Liver (tissue), 9 donors: Measurements from ENCODE around the gene FBXW11. TPM values are rescaled to one million over a fixed set of nuclear protein-coding genes. Genes with fewer than 3 reads are reported as not detected.
A peak's percentile ranks its signal among the peaks of the same experiment; 100 is the strongest.

Experiments used
- DNase-seq: peaks from one replicate; pipeline ENCODE4 v3.0.0-alpha.2; 2017; ENCODE audit warnings: low spot score
- H3K27ac ChIP-seq, 2 donors: one replicate each; pipeline ENCODE4 v1.7.0; 2013; ENCODE audit warnings: inconsistent platforms in 2 of 2, low read length in 2 of 2, control low read depth in 1 of 2, low read depth in 1 of 2, mild to moderate bottlenecking in 1 of 2
- H3K27me3 ChIP-seq, 4 donors: one replicate each; pipeline versions ENCODE4 v1.6.1 to v1.7.0; 2013; ENCODE audit warnings: low read length in 3 of 4, inconsistent platforms in 1 of 4, mild to moderate bottlenecking in 1 of 4, moderate library complexity in 1 of 4; ENCODE audit not compliant: control insufficient read depth in 4 of 4, insufficient read depth in 4 of 4
- H3K36me3 ChIP-seq, 4 donors: one replicate each; pipeline versions ENCODE4 v1.6.1 to v1.7.0; 2013; ENCODE audit warnings: low read length in 3 of 4, mild to moderate bottlenecking in 3 of 4, low read depth in 1 of 4, moderate library complexity in 1 of 4; ENCODE audit not compliant: control insufficient read depth in 4 of 4, insufficient read depth in 3 of 4
- H3K4me1 ChIP-seq, 4 donors: one replicate each; pipeline versions ENCODE4 v1.6.1 to v1.7.0; 2013; ENCODE audit warnings: low read length in 3 of 4, mild to moderate bottlenecking in 3 of 4, moderate library complexity in 1 of 4; ENCODE audit not compliant: control insufficient read depth in 4 of 4, insufficient read depth in 4 of 4
- H3K4me3 ChIP-seq, 3 donors: one replicate each; pipeline versions ENCODE4 v1.6.1 to v1.7.0; 2013; ENCODE audit warnings: low read length in 3 of 3, control low read depth in 1 of 3, low read depth in 1 of 3, mild to moderate bottlenecking in 1 of 3
- H3K9ac ChIP-seq, 2 donors: one replicate each; pipeline ENCODE4 v1.7.0; 2013; ENCODE audit warnings: low read length in 2 of 2, mild to moderate bottlenecking in 2 of 2, moderate library complexity in 2 of 2, control low read depth in 1 of 2, low read depth in 1 of 2
- H3K9me3 ChIP-seq, 4 donors: one replicate each; pipeline versions ENCODE4 v1.6.1 to v1.7.0; 2013; ENCODE audit warnings: low read length in 3 of 4; ENCODE audit not compliant: control insufficient read depth in 4 of 4
- FOXA1 ChIP-seq: IDR thresholded peaks from 2 replicates; pipeline ENCODE4 v1.6.1; 2016; ENCODE audit warnings: antibody characterized with exemption
- FOXA2 ChIP-seq: IDR thresholded peaks from 2 replicates; pipeline ENCODE4 v1.6.1; 2016; ENCODE audit warnings: antibody characterized with exemption
- HNF4A ChIP-seq, 2 donors: conservative IDR thresholded peaks; 2 replicates each; pipeline ENCODE4 v1.6.1; 2016; ENCODE audit warnings: antibody characterized with exemption in 2 of 2, mild to moderate bottlenecking in 2 of 2
- JUND ChIP-seq, 2 donors: IDR thresholded peaks; 2 replicates each; pipeline ENCODE4 v1.6.1; 2016; ENCODE audit warnings: antibody characterized with exemption in 2 of 2
- MAX ChIP-seq: IDR thresholded peaks from 2 replicates; pipeline ENCODE4 v1.6.1; 2016; ENCODE audit warnings: antibody characterized with exemption
- NR2F2 ChIP-seq: IDR thresholded peaks from 2 replicates; pipeline ENCODE4 v1.6.1; 2016; ENCODE audit warnings: antibody characterized with exemption
- RAD21 ChIP-seq, 2 donors: IDR thresholded peaks; 2 replicates each; pipeline ENCODE4 v1.6.1; 2016; ENCODE audit warnings: antibody characterized with exemption in 2 of 2, mild to moderate bottlenecking in 2 of 2
- REST ChIP-seq: IDR thresholded peaks from 2 replicates; pipeline ENCODE4 v1.6.1; 2016; ENCODE audit warnings: antibody characterized with exemption, mild to moderate bottlenecking
- RXRA ChIP-seq, 2 donors: IDR thresholded peaks; 2 replicates each; pipeline ENCODE4 v1.6.1; 2017 to 2018; ENCODE audit warnings: antibody characterized with exemption in 2 of 2, mild to moderate bottlenecking in 1 of 2
- SP1 ChIP-seq: IDR thresholded peaks from 2 replicates; pipeline ENCODE4 v1.6.1; 2018; ENCODE audit warnings: antibody characterized with exemption, mild to moderate bottlenecking
- TAF1 ChIP-seq: conservative IDR thresholded peaks from 2 replicates; pipeline ENCODE4 v1.6.1; 2016; ENCODE audit warnings: antibody characterized with exemption, mild to moderate bottlenecking
- YY1 ChIP-seq: IDR thresholded peaks from 2 replicates; pipeline ENCODE4 v1.6.1; 2016; ENCODE audit warnings: antibody characterized with exemption, mild to moderate bottlenecking
- WGBS: extraction: QIAGEN DNeasy Blood & Tissue Kit; methylation state at CpG from one replicate; pipeline ENCODE4 v1.1.7; 2013; 5-methylcytosine and 5-hydroxymethylcytosine counted together
- polyA plus RNA-seq, 2 donors: library from polyadenylated mRNA; stranded (reverse) in 1 of 2; unstranded in 1 of 2; fragments of 200-250 nt in 1 of 2; fragments of >200 nt in 1 of 2; fragmentation: Nextera tagmentation in 1 of 2; extraction: Ambion mirVana in 1 of 2; gene quantifications; one replicate each; pipeline versions ENCODE4 v1.2.1 to v1.2.3, GENCODE V29; 2013 to 2015
- total RNA-seq, 2 donors: library from RNA; depleted of rRNA; stranded (reverse); fragments of >200 nt; gene quantifications; one replicate each; pipeline ENCODE4 v1.2.3, GENCODE V29; 2014
- TF ChIP-seq, protein P1 (sequence below): IDR thresholded peaks from 2 replicates; pipeline ENCODE4 v1.6.1; 2016; ENCODE audit warnings: antibody characterized with exemption
- TF ChIP-seq, protein P2 (sequence below): fragments of 150-350 bp; IDR thresholded peaks from 2 replicates; pipeline ENCODE4 v1.5.1; 2017; ENCODE audit warnings: improper control_type of control experiment, low read depth, low read length; ENCODE audit not compliant: missing input control
- donor health status: healthy.
- donor health status: healthy.
- donor health status: healthy.
- donor health status: healthy.
- donor health status: healthy.

FBXW11 gene
- total and polyA plus RNA-seq, 4 donors = 11.2 to 37.5 (median 22.0) TPM

DNA sequence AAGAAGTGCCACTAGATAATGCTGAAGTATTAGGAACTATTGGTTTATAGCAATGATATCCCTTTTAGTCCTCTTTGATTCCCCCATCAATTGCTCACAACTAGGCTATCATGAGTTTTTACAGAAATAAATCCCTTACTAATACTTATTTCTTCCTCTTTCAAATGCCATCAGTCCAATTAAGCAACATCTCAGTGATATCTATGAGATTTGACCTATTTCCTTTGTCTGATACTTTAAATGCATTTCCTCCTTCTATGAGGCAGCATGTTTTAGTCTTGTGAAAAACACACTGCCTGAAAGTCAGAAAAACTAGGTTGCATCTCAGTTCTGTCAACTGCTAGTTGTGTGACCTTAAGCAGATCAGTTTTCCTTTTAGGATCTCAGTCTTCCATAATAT is 101.6 kb downstream of the FBXW11 start (continued):
- no peak for TF ChIP-seq MAX
- TF ChIP-seq REST = no peak
- no peak for TF ChIP-seq NR2F2
- no peak for TF ChIP-seq YY1

DNA sequence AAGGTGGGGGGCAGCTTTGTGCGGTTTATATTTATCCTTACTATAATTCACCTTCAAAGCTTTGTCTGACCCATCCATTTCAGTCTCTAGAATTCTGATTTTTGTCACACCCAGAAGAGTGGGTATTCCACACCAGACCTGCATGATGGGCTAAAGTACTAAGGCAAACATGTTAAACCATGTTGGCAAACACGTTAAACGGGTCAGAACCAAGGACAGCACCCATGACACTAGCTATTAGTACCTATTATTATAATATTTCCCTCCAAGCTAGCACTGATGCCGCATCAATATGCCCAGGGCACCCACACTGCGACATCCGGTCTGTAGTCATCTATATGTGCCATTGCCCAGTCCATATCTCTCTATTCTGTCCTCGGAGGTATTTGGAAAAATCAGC is 104.7 kb downstream of the FBXW11 start:
- Histone ChIP-seq H3K4me1 (peaks cover 0 to 1% (median 0%) of the 10 kb centered on the region in 4 donors), H3K36me3 (peaks cover 0 to 7% (median under 1%) of the 10 kb centered on the region in 4 donors), H3K27me3 (no peaks in the 10 kb centered on the region), H3K27ac (no peak overlapping the region), H3K9me3 (no peaks in the 10 kb centered on the region), H3K4me3 (no peak overlapping the region), H3K9ac (no peak overlapping the region)
- TF ChIP-seq REST (peak; percentile 81), NR2F2 (no peak), RXRA (IDR thresholded peaks at IDR 0.05) (no peak), SP1 (no peak), FOXA1 (no peak)
- TF ChIP-seq, protein P1, sequence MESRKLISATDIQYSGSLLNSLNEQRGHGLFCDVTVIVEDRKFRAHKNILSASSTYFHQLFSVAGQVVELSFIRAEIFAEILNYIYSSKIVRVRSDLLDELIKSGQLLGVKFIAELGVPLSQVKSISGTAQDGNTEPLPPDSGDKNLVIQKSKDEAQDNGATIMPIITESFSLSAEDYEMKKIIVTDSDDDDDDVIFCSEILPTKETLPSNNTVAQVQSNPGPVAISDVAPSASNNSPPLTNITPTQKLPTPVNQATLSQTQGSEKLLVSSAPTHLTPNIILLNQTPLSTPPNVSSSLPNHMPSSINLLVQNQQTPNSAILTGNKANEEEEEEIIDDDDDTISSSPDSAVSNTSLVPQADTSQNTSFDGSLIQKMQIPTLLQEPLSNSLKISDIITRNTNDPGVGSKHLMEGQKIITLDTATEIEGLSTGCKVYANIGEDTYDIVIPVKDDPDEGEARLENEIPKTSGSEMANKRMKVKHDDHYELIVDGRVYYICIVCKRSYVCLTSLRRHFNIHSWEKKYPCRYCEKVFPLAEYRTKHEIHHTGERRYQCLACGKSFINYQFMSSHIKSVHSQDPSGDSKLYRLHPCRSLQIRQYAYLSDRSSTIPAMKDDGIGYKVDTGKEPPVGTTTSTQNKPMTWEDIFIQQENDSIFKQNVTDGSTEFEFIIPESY = no peak
- DNase-seq = no peak
- 96% methylated on average over 7 of the region's 7 CpGs for WGBS

- DNase-seq = no peak
- H3K9ac ChIP-seq = no peak overlapping the region
- H3K27me3 ChIP-seq = no peaks in the 10 kb centered on the region
- H3K4me1 ChIP-seq = peaks cover 0 to 1% (median 0%) of the 10 kb centered on the region in 4 donors
- no peaks in the 10 kb centered on the region for H3K9me3 ChIP-seq
- H3K4me3 ChIP-seq = no peak overlapping the region
- 94% methylated on average over 5 of the region's 5 CpGs for WGBS
- H3K36me3 ChIP-seq = peaks cover 0 to 7% (median under 1%) of the 10 kb centered on the region in 4 donors
- H3K27ac ChIP-seq = no peak overlapping the region
- TF ChIP-seq RAD21 (IDR thresholded peaks at IDR 0.05) = no peak
- no peak for TF ChIP-seq YY1
- no peak for TF ChIP-seq REST
- no peak for TF ChIP-seq TAF1
- no peak for TF ChIP-seq HNF4A (conservative IDR thresholded peaks at IDR 0.05)
- TF ChIP-seq SP1 = no peak
- TF ChIP-seq, protein P2, sequence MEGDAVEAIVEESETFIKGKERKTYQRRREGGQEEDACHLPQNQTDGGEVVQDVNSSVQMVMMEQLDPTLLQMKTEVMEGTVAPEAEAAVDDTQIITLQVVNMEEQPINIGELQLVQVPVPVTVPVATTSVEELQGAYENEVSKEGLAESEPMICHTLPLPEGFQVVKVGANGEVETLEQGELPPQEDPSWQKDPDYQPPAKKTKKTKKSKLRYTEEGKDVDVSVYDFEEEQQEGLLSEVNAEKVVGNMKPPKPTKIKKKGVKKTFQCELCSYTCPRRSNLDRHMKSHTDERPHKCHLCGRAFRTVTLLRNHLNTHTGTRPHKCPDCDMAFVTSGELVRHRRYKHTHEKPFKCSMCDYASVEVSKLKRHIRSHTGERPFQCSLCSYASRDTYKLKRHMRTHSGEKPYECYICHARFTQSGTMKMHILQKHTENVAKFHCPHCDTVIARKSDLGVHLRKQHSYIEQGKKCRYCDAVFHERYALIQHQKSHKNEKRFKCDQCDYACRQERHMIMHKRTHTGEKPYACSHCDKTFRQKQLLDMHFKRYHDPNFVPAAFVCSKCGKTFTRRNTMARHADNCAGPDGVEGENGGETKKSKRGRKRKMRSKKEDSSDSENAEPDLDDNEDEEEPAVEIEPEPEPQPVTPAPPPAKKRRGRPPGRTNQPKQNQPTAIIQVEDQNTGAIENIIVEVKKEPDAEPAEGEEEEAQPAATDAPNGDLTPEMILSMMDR = no peak
- no peak for TF ChIP-seq FOXA2
- no peak for TF ChIP-seq RXRA (IDR thresholded peaks at IDR 0.05)
- no peak for TF ChIP-seq JUND (IDR thresholded peaks at IDR 0.05)
- TF ChIP-seq NR2F2 = no peak
- TF ChIP-seq MAX = no peak
Observed at GRCh38 chr5:171899792-171900191, 106.6 kb downstream of the FBXW11 start.
